GM15510 (cell line): Measurements from ENCODE around the gene SPTBN5.

ENCODE experiments used
- POLR2A ChIP-seq: IDR thresholded peaks from 3 replicates; pipeline ENCODE4 v1.6.1; 2011; ENCODE audit warnings: borderline replicate concordance; ENCODE audit not compliant: insufficient read length; ENCODE audit errors: extremely low read depth

Gene SPTBN5

GRCh38 chr15:41893422-41894250 lies at the start of gene SPTBN5:
Gene SPTBN5, minus strand, starts transcription at chr15:41894053. Its CDS starts 556 bp downstream, at chr15:41893497.
- TF ChIP-seq POLR2A, result no peak

- TF ChIP-seq POLR2A, result no peak
These were observed 49.0 kb upstream of the SPTBN5 start for GRCh38 chr15:41942886-41943285.

- TF ChIP-seq POLR2A, result no peak
These were observed 48.0 kb upstream of the SPTBN5 start for GRCh38 chr15:41941644-41942415.

GRCh38 chr15:41940441-41940857 lies 46.6 kb upstream of the SPTBN5 start:
- TF ChIP-seq POLR2A, result no peak

- TF ChIP-seq POLR2A, result no peak
These were observed 46.1 kb upstream of the SPTBN5 start for GRCh38 chr15:41939986-41940385.

GRCh38 chr15:41937568-41937923 lies 43.7 kb upstream of the SPTBN5 start:
- no peak for TF ChIP-seq POLR2A

GRCh38 chr15:41936649-41937567 lies 43.1 kb upstream of the SPTBN5 start:
- TF ChIP-seq POLR2A, result no peak

GRCh38 chr15:41936155-41936554 lies 42.3 kb upstream of the SPTBN5 start:
- no peak for TF ChIP-seq POLR2A

GRCh38 chr15:41935566-41936020 lies 41.7 kb upstream of the SPTBN5 start:
- no peak for TF ChIP-seq POLR2A

- TF ChIP-seq POLR2A, result no peak
These were observed 41.0 kb upstream of the SPTBN5 start for GRCh38 chr15:41934843-41935242.

GRCh38 chr15:41933771-41934170 lies 39.9 kb upstream of the SPTBN5 start:
- no peak for TF ChIP-seq POLR2A

- TF ChIP-seq POLR2A, result no peak
These were observed 39.5 kb upstream of the SPTBN5 start for GRCh38 chr15:41933326-41933725.

GRCh38 chr15:41932511-41933289 lies 38.8 kb upstream of the SPTBN5 start:
- TF ChIP-seq POLR2A, result no peak

- TF ChIP-seq POLR2A, result no peak
These were observed 38.2 kb upstream of the SPTBN5 start for GRCh38 chr15:41932101-41932500.
